ENCODE data around the gene EIF4B. TPM values are rescaled to one million over a fixed set of nuclear protein-coding genes. Genes with fewer than 3 reads are reported as not detected.
A peak's percentile ranks its signal among the peaks of the same experiment; 100 is the strongest.

EIF4B gene
- total and polyA plus RNA-seq, 2 of the 13 experiments (the other 11 are each of a cell fraction or from before 2014, with no cell fraction given) = 416 to 548 TPM

DNA sequence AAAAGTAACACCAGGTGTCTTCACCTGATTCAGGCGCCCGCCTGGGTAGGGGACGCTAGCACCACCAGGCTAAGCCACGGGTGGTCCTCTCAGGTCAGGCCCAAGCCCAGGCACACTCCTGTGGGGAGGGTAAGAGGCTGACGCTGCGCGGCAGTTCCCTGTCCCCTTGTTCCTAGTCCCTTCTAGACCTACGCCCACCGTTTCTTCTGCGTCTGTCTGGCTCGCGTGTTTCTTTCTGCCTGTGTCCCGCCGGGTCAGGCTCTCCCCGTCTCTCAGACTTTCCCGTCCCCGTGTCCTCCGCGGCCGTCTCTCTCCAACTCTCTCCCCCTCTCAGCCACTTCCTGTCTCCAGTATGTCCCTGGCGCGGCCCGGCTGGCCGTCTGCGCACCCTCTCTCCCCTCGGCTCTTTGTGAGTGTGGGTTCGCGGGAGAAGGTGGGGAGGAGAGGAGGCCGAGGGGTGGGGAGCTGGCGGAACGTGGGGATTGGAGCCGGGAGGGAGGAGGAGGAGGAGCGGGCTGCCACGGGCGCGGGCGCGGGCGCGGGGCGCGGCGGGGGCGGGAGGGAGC is 40.5 kb downstream of the EIF4B start (continued):
- TF ChIP-seq, protein P1, sequence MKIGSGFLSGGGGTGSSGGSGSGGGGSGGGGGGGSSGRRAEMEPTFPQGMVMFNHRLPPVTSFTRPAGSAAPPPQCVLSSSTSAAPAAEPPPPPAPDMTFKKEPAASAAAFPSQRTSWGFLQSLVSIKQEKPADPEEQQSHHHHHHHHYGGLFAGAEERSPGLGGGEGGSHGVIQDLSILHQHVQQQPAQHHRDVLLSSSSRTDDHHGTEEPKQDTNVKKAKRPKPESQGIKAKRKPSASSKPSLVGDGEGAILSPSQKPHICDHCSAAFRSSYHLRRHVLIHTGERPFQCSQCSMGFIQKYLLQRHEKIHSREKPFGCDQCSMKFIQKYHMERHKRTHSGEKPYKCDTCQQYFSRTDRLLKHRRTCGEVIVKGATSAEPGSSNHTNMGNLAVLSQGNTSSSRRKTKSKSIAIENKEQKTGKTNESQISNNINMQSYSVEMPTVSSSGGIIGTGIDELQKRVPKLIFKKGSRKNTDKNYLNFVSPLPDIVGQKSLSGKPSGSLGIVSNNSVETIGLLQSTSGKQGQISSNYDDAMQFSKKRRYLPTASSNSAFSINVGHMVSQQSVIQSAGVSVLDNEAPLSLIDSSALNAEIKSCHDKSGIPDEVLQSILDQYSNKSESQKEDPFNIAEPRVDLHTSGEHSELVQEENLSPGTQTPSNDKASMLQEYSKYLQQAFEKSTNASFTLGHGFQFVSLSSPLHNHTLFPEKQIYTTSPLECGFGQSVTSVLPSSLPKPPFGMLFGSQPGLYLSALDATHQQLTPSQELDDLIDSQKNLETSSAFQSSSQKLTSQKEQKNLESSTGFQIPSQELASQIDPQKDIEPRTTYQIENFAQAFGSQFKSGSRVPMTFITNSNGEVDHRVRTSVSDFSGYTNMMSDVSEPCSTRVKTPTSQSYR (CRISPR knock-in tag; IDR thresholded peaks at IDR 0.05; ENCODE audit: borderline replicate concordance) = no peak
- TF ChIP-seq NFRKB (IDR thresholded peaks at IDR 0.05) (no peak), FOXC1 (CRISPR knock-in tag; IDR thresholded peaks at IDR 0.05; ENCODE audit: borderline replicate concordance) (no peak; the same call in 1 of the 2 replicates), ZNF282 (IDR thresholded peaks at IDR 0.05; ENCODE audit: partially characterized antibody) (no peak), KDM5A (IDR thresholded peaks at IDR 0.05; ENCODE audit: borderline replicate concordance, low read length) (no peak), ZNF430 (CRISPR knock-in tag; IDR thresholded peaks at IDR 0.05) (peak; percentile 44), KDM6A (CRISPR knock-in tag; IDR thresholded peaks at IDR 0.05; ENCODE audit: low read depth) (no peak), HIVEP1 (CRISPR knock-in tag; IDR thresholded peaks at IDR 0.05) (no peak), WIZ (CRISPR knock-in tag; IDR thresholded peaks at IDR 0.05) (no peak), MEIS1 (CRISPR knock-in tag; IDR thresholded peaks at IDR 0.05; ENCODE audit: borderline replicate concordance) (peak; percentile 52; the same call in 1 of the 2 replicates), EP300 (IDR thresholded peaks at IDR 0.05; ENCODE audit: low read depth in 2 of 2, low read length in 2 of 2) (no peak), EP300 (CRISPR knock-in tag; IDR thresholded peaks at IDR 0.05; ENCODE audit: borderline replicate concordance) (no peak), ZSCAN30 (CRISPR knock-in tag; IDR thresholded peaks at IDR 0.05) (no peak), MEIS2 (CRISPR knock-in tag; IDR thresholded peaks at IDR 0.05) (peak; percentile 53; the same call in 1 of the 2 replicates), ZNF143 (CRISPR knock-in tag; IDR thresholded peaks at IDR 0.05) (no peak)
- TF ChIP-seq, protein P2, sequence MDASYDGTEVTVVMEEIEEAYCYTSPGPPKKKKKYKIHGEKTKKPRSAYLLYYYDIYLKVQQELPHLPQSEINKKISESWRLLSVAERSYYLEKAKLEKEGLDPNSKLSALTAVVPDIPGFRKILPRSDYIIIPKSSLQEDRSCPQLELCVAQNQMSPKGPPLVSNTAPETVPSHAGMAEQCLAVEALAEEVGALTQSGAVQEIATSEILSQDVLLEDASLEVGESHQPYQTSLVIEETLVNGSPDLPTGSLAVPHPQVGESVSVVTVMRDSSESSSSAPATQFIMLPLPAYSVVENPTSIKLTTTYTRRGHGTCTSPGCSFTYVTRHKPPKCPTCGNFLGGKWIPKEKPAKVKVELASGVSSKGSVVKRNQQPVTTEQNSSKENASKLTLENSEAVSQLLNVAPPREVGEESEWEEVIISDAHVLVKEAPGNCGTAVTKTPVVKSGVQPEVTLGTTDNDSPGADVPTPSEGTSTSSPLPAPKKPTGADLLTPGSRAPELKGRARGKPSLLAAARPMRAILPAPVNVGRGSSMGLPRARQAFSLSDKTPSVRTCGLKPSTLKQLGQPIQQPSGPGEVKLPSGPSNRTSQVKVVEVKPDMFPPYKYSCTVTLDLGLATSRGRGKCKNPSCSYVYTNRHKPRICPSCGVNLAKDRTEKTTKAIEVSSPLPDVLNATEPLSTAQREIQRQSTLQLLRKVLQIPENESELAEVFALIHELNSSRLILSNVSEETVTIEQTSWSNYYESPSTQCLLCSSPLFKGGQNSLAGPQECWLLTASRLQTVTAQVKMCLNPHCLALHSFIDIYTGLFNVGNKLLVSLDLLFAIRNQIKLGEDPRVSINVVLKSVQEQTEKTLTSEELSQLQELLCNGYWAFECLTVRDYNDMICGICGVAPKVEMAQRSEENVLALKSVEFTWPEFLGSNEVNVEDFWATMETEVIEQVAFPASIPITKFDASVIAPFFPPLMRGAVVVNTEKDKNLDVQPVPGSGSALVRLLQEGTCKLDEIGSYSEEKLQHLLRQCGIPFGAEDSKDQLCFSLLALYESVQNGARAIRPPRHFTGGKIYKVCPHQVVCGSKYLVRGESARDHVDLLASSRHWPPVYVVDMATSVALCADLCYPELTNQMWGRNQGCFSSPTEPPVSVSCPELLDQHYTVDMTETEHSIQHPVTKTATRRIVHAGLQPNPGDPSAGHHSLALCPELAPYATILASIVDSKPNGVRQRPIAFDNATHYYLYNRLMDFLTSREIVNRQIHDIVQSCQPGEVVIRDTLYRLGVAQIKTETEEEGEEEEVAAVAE (CRISPR knock-in tag; IDR thresholded peaks at IDR 0.05; ENCODE audit: borderline replicate concordance) = no peak
- TF ChIP-seq, protein P3, sequence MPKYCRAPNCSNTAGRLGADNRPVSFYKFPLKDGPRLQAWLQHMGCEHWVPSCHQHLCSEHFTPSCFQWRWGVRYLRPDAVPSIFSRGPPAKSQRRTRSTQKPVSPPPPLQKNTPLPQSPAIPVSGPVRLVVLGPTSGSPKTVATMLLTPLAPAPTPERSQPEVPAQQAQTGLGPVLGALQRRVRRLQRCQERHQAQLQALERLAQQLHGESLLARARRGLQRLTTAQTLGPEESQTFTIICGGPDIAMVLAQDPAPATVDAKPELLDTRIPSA (CRISPR knock-in tag; IDR thresholded peaks at IDR 0.05; ENCODE audit: borderline replicate concordance) = no peak
- TF ChIP-seq, protein P4, sequence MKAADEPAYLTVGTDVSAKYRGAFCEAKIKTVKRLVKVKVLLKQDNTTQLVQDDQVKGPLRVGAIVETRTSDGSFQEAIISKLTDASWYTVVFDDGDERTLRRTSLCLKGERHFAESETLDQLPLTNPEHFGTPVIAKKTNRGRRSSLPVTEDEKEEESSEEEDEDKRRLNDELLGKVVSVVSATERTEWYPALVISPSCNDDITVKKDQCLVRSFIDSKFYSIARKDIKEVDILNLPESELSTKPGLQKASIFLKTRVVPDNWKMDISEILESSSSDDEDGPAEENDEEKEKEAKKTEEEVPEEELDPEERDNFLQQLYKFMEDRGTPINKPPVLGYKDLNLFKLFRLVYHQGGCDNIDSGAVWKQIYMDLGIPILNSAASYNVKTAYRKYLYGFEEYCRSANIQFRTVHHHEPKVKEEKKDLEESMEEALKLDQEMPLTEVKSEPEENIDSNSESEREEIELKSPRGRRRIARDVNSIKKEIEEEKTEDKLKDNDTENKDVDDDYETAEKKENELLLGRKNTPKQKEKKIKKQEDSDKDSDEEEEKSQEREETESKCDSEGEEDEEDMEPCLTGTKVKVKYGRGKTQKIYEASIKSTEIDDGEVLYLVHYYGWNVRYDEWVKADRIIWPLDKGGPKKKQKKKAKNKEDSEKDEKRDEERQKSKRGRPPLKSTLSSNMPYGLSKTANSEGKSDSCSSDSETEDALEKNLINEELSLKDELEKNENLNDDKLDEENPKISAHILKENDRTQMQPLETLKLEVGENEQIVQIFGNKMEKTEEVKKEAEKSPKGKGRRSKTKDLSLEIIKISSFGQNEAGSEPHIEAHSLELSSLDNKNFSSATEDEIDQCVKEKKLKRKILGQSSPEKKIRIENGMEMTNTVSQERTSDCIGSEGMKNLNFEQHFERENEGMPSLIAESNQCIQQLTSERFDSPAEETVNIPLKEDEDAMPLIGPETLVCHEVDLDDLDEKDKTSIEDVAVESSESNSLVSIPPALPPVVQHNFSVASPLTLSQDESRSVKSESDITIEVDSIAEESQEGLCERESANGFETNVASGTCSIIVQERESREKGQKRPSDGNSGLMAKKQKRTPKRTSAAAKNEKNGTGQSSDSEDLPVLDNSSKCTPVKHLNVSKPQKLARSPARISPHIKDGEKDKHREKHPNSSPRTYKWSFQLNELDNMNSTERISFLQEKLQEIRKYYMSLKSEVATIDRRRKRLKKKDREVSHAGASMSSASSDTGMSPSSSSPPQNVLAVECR (CRISPR knock-in tag; IDR thresholded peaks at IDR 0.05; ENCODE audit: borderline replicate concordance) = no peak; the same call in 1 of the 2 replicates
